ENCODE data around the gene FREY1. TPM values are rescaled to one million over a fixed set of nuclear protein-coding genes. Genes with fewer than 3 reads are reported as not detected.

The FREY1 gene
- polyA plus RNA-seq, 1 donor (not counting 4 experiments of a cell fraction or from before 2014, with no cell fraction given) = 0.25 TPM

DNA sequence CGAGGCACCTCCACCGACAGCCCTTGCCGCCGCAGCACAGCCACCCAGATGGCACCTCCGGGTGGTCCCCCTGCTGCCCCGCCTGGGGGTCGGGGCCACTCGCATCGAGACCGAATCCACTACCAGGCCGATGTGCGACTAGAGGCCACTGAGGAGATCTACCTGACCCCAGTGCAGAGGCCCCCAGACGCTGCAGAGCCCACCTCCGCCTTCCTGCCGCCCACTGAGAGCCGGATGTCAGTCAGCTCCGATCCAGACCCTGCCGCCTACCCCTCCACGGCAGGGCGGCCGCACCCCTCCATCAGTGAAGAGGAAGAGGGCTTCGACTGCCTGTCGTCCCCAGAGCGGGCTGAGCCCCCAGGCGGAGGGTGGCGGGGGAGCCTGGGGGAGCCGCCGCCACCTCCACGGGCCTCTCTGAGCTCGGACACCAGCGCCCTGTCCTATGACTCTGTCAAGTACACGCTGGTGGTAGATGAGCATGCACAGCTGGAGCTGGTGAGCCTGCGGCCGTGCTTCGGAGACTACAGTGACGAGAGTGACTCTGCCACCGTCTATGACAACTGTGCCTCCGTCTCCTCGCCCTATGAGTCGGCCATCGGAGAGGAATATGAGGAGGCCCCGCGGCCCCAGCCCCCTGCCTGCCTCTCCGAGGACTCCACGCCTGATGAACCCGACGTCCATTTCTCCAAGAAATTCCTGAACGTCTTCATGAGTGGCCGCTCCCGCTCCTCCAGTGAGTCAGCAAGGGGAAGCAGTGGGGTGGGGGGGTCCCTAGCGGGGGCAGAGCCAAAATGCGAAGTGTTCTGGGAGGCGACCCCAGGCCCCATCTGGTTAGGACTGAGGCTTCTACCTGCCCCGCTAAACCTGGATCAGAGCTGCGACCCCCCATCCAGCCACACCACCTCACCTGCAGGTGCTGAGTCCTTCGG is 4.4 kb downstream of the FREY1 start:
- H3K9ac ChIP-seq (ENCODE audit: control insufficient read depth, extremely low read depth, insufficient read depth, low read length) = no peak overlapping the region
- FAIRE-seq (no peak), DNase-seq (ENCODE audit: low read depth, low spot score) (no peak)
- H3K4me3 ChIP-seq (ENCODE audit: control insufficient read depth in 2 of 3, extremely low read depth in 1 of 3, insufficient read depth in 2 of 3, low read depth in 1 of 3, low read length in 3 of 3) = no peak overlapping the region
- no peaks in the 10 kb centered on the region for H4K20me1 ChIP-seq (ENCODE audit: control insufficient read depth, extremely low read depth, insufficient read depth, low read length)
- dilution Hi-C loops (cut with MboI; ENCODE audit: extremely low pct_ligation_motif_present, low sequenced_read_pairs) = no loop called here
- H3K79me2 ChIP-seq (ENCODE audit: control insufficient read depth, insufficient read depth, low read length) = no peaks in the 10 kb centered on the region
- H3K9me3 ChIP-seq (ENCODE audit: control insufficient read depth, low read depth, low read length) = no peaks in the 10 kb centered on the region
- H3K9me1 ChIP-seq (ENCODE audit: control insufficient read depth, extremely low read depth, insufficient read depth, low read length) = no peaks in the 10 kb centered on the region
- no peak overlapping the region for H3K4me2 ChIP-seq (ENCODE audit: control insufficient read depth, extremely low read depth, insufficient read depth, low read depth, low read length)
- no peaks in the 10 kb centered on the region for H3K36me3 ChIP-seq (ENCODE audit: control insufficient read depth in 2 of 2, extremely low read depth in 1 of 2, insufficient read depth in 2 of 2, low read length in 2 of 2)
- peaks cover 19% of the 10 kb centered on the region for H3K27me3 ChIP-seq (ENCODE audit: control insufficient read depth, extremely low read depth, insufficient read depth, low read length)
- no peak overlapping the region for H3K27ac ChIP-seq (ENCODE audit: control insufficient read depth, insufficient read depth, low read length)
- H3K4me1 ChIP-seq (ENCODE audit: control insufficient read depth, extremely low read depth, insufficient read depth, low read length) = peaks cover 7% of the 10 kb centered on the region
- TF ChIP-seq, protein P1, sequence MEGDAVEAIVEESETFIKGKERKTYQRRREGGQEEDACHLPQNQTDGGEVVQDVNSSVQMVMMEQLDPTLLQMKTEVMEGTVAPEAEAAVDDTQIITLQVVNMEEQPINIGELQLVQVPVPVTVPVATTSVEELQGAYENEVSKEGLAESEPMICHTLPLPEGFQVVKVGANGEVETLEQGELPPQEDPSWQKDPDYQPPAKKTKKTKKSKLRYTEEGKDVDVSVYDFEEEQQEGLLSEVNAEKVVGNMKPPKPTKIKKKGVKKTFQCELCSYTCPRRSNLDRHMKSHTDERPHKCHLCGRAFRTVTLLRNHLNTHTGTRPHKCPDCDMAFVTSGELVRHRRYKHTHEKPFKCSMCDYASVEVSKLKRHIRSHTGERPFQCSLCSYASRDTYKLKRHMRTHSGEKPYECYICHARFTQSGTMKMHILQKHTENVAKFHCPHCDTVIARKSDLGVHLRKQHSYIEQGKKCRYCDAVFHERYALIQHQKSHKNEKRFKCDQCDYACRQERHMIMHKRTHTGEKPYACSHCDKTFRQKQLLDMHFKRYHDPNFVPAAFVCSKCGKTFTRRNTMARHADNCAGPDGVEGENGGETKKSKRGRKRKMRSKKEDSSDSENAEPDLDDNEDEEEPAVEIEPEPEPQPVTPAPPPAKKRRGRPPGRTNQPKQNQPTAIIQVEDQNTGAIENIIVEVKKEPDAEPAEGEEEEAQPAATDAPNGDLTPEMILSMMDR (optimal IDR thresholded peaks at IDR 0.05 in 1 of 3, IDR thresholded peaks at IDR 0.05 in 1 of 3, conservative IDR thresholded peaks at IDR 0.05 in 1 of 3; ENCODE audit: extremely low read depth in 1 of 3, insufficient read depth in 2 of 3, low read length in 3 of 3) = no peak
- no peak for TF ChIP-seq EZH2 (IDR thresholded peaks at IDR 0.05; ENCODE audit: low read length)
- no peak overlapping the region for H2AFZ ChIP-seq (ENCODE audit: control insufficient read depth, low read length)

DNA sequence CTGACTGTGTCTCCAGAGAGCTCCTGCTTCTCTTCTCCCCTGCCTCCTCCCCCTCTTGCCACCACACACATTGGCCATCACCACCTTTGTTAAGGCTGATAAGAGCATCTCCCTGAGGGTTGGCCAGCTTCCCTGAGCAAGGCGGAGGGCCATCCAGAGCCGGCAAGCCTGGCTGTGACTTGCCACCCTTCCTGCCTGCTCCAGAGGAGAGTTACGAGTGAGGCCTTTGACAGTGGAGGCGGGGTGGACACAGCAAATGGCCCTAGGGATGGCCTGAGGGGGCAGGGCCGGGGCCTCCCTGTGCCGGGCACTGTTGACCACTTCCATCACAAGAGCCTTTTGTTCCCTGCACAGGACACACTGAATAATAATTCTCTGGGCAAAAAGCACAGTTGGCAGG is 5.4 kb downstream of the FREY1 start:
- Histone ChIP-seq H3K9ac (ENCODE audit: control insufficient read depth, extremely low read depth, insufficient read depth, low read length) (no peak overlapping the region), H3K4me3 (ENCODE audit: control insufficient read depth in 2 of 3, extremely low read depth in 1 of 3, insufficient read depth in 2 of 3, low read depth in 1 of 3, low read length in 3 of 3) (no peak overlapping the region), H3K36me3 (ENCODE audit: control insufficient read depth in 2 of 2, extremely low read depth in 1 of 2, insufficient read depth in 2 of 2, low read length in 2 of 2) (no peaks in the 10 kb centered on the region), H3K79me2 (ENCODE audit: control insufficient read depth, insufficient read depth, low read length) (no peaks in the 10 kb centered on the region), H3K27me3 (ENCODE audit: control insufficient read depth, extremely low read depth, insufficient read depth, low read length) (peaks cover 28% of the 10 kb centered on the region), H3K9me1 (ENCODE audit: control insufficient read depth, extremely low read depth, insufficient read depth, low read length) (no peaks in the 10 kb centered on the region), H3K4me1 (ENCODE audit: control insufficient read depth, extremely low read depth, insufficient read depth, low read length) (peaks cover 7% of the 10 kb centered on the region), H3K9me3 (ENCODE audit: control insufficient read depth, low read depth, low read length) (no peaks in the 10 kb centered on the region), H2AFZ (ENCODE audit: control insufficient read depth, low read length) (no peak overlapping the region), H3K4me2 (ENCODE audit: control insufficient read depth, extremely low read depth, insufficient read depth, low read depth, low read length) (no peak overlapping the region), H3K27ac (ENCODE audit: control insufficient read depth, insufficient read depth, low read length) (no peak overlapping the region), H4K20me1 (ENCODE audit: control insufficient read depth, extremely low read depth, insufficient read depth, low read length) (no peaks in the 10 kb centered on the region)
- DNase-seq (ENCODE audit: low read depth, low spot score) (no peak), FAIRE-seq (no peak)
- TF ChIP-seq, protein P1 (optimal IDR thresholded peaks at IDR 0.05 in 1 of 3, IDR thresholded peaks at IDR 0.05 in 1 of 3, conservative IDR thresholded peaks at IDR 0.05 in 1 of 3; ENCODE audit: extremely low read depth in 1 of 3, insufficient read depth in 2 of 3, low read length in 3 of 3) = no peak
- TF ChIP-seq EZH2 (IDR thresholded peaks at IDR 0.05; ENCODE audit: low read length) = no peak
- dilution Hi-C loops (cut with MboI; ENCODE audit: extremely low pct_ligation_motif_present, low sequenced_read_pairs) = no loop called here
